Measurements from ENCODE around the gene CHDH. TPM values are rescaled to one million over a fixed set of nuclear protein-coding genes. Genes with fewer than 3 reads are reported as not detected.

CHDH gene
- polyA plus RNA-seq, 2 of the 4 experiments (the other 2 are of a cell fraction), result 1.1 to 2.8 TPM

DNA sequence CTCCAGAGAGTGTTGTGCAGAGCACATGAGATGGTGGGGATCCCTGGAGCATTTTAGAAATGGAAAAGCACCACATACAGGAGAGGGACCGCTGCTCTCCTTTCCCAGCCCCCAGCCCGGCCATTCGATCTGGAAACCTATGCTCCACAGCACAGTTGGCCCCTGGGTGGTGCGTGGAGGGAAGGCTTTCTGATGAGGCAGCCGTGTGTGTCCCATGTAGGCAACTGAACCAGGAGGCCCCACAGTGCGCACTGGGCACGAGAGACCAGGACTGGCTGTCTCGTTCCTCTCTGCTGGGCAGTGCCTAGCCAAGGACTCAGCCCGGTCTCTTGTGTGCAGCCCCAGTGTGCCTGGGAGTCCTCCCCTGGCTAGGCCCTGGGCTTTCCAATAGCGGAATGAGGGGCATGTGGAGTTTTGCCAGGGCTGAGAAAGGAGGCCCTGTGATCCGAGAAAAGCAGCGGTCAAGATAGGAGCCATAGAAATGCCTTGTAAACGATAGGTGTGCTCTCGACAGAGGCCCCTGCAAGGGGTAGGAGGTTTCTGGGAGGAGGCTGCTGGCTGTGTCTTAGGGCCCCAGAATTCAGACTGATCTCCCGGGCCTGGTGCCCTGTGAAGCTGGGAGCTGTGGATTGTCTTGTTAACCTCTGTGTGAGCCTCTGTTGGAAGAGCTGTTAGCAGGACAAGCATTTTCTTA, 39.0 kb downstream of the CHDH start:
- Histone ChIP-seq H3K4me1 (peaks cover 23% of the 10 kb centered on the region), H3K4me3 (no peak overlapping the region), H3K9me3 (no peaks in the 10 kb centered on the region), H3K27ac (no peak overlapping the region), H3K4me2 (no peak overlapping the region)
- no peak for ATAC-seq
- no peak for FAIRE-seq
- TF ChIP-seq RFX5 (IDR thresholded peaks at IDR 0.05) (no peak), HOXB5 (CRISPR knock-in tag; IDR thresholded peaks at IDR 0.05) (no peak), JUN (IDR thresholded peaks at IDR 0.05) (no peak), CTCF (IDR thresholded peaks at IDR 0.05) (no peak), HOXA7 (CRISPR knock-in tag; IDR thresholded peaks at IDR 0.05) (no peak), TP53 (CRISPR knock-in tag; IDR thresholded peaks at IDR 0.05) (no peak)
- TF ChIP-seq, protein P1, sequence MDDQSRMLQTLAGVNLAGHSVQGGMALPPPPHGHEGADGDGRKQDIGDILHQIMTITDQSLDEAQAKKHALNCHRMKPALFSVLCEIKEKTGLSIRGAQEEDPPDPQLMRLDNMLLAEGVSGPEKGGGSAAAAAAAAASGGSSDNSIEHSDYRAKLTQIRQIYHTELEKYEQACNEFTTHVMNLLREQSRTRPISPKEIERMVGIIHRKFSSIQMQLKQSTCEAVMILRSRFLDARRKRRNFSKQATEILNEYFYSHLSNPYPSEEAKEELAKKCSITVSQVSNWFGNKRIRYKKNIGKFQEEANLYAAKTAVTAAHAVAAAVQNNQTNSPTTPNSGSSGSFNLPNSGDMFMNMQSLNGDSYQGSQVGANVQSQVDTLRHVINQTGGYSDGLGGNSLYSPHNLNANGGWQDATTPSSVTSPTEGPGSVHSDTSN (IDR thresholded peaks at IDR 0.05), result no peak
- ChIA-PET CTCF (interaction anchor here (0.9 to 1.8 kb wide), 2 partner anchors 15 to 27 kb away, joined by 3 read pairs; no protein-coding TSS in a partner anchor), POLR2A (no interaction called here)
- DNase-seq (ENCODE audit: low read depth in 1 of 2, low spot score in 1 of 2), result no peak
- WGBS (ENCODE audit: missing lambda C conversion rate), result 97% methylated on average over 6 of the region's 15 CpGs

DNA sequence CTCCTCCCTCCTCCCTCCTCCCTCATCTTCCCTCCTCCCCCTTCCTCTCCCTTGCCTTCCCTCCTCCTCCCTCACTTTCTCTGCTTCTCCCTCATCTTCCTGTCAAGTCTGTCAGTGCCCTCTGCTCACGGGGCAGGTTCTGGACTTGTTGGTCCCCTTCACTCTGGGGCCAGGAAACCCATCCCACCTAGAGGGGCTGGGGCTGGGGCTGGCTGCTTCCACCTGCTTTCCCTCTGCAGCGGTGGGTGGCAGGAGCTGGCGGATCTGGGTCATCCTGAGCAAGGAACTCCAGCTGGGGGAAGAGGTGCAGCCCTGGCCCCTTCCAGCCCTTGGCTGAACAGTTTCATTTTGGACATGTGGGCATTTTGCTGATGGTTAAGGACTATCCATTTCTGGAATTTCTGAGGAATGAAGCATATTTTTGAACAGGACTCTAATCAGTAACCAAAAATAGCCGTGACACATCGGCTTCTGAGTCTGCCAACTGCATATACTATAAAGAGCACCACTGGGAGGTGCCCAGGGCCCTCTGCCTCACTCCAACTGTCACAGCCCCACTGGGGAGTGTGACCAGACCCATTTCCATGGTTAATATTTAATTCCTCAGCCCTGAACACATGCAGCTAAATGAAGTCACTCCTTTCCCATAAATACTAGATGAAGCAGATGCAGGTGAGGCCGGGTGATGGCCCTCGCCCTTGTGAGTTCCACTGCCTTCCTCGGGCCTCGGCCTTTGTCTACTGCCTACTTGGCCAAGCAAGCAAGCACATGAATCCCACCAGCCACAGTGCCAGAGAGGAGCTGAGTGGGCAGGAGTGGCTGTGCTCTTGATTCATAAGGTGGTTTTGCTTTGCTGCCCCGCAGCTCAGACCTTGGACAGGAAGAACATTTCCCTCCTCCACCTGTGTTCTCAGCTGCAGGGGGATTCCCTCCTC, 39.8 kb downstream of the CHDH start:
- no peak overlapping the region for H3K4me3 ChIP-seq
- FAIRE-seq, result no peak
- DNase-seq (ENCODE audit: low read depth in 1 of 2, low spot score in 1 of 2), result peak in 1 of 2 experiments; percentile 17
- peaks cover 23% of the 10 kb centered on the region for H3K4me1 ChIP-seq
- no peaks in the 10 kb centered on the region for H3K9me3 ChIP-seq
- WGBS (ENCODE audit: missing lambda C conversion rate), result 65% methylated on average over 8 of the region's 10 CpGs
- peak; percentile 57 to 69; a peak in 5 of 6 replicates for ATAC-seq
- TF ChIP-seq POLR2AphosphoS2 (conservative IDR thresholded peaks at IDR 0.05; ENCODE audit: low read length) (no peak), MAFK (IDR thresholded peaks at IDR 0.05; ENCODE audit: partially characterized antibody) (no peak), NR3C1 (IDR thresholded peaks at IDR 0.05) (no peak), CHD4 (IDR thresholded peaks at IDR 0.05; ENCODE audit: borderline replicate concordance) (no peak), EP300 (IDR thresholded peaks at IDR 0.05) (no peak), RFX5 (IDR thresholded peaks at IDR 0.05) (no peak), ZC3H11A (IDR thresholded peaks at IDR 0.05) (no peak), EHF (CRISPR knock-in tag; IDR thresholded peaks at IDR 0.05) (no peak), ZSCAN20 (CRISPR knock-in tag; IDR thresholded peaks at IDR 0.05) (no peak), CTCF (IDR thresholded peaks at IDR 0.05) (no peak), CHD2 (IDR thresholded peaks at IDR 0.05; ENCODE audit: low read length, partially characterized antibody) (no peak), RARB (CRISPR knock-in tag; IDR thresholded peaks at IDR 0.05) (no peak), KDM5A (IDR thresholded peaks at IDR 0.05) (no peak)
- TF ChIP-seq, protein P1 (IDR thresholded peaks at IDR 0.05), result no peak
- TF ChIP-seq, protein P2, sequence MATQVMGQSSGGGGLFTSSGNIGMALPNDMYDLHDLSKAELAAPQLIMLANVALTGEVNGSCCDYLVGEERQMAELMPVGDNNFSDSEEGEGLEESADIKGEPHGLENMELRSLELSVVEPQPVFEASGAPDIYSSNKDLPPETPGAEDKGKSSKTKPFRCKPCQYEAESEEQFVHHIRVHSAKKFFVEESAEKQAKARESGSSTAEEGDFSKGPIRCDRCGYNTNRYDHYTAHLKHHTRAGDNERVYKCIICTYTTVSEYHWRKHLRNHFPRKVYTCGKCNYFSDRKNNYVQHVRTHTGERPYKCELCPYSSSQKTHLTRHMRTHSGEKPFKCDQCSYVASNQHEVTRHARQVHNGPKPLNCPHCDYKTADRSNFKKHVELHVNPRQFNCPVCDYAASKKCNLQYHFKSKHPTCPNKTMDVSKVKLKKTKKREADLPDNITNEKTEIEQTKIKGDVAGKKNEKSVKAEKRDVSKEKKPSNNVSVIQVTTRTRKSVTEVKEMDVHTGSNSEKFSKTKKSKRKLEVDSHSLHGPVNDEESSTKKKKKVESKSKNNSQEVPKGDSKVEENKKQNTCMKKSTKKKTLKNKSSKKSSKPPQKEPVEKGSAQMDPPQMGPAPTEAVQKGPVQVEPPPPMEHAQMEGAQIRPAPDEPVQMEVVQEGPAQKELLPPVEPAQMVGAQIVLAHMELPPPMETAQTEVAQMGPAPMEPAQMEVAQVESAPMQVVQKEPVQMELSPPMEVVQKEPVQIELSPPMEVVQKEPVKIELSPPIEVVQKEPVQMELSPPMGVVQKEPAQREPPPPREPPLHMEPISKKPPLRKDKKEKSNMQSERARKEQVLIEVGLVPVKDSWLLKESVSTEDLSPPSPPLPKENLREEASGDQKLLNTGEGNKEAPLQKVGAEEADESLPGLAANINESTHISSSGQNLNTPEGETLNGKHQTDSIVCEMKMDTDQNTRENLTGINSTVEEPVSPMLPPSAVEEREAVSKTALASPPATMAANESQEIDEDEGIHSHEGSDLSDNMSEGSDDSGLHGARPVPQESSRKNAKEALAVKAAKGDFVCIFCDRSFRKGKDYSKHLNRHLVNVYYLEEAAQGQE (IDR thresholded peaks at IDR 0.05), result no peak
- ChIA-PET POLR2A (no interaction called here), CTCF (interaction anchor here (1.8 kb wide), 1 partner anchor 15 kb away, joined by 3 read pairs; no protein-coding TSS in a partner anchor)
- peak overlapping the region; percentile 48 for H3K4me2 ChIP-seq
- H3K27ac ChIP-seq, result peak overlapping the region in 1 of 2 experiments; percentile 48; a peak in 2 of 6 replicates

All from A549 (cell line).